ENCODE data around the gene PSME3IP1.

Gene PSME3IP1

DNA sequence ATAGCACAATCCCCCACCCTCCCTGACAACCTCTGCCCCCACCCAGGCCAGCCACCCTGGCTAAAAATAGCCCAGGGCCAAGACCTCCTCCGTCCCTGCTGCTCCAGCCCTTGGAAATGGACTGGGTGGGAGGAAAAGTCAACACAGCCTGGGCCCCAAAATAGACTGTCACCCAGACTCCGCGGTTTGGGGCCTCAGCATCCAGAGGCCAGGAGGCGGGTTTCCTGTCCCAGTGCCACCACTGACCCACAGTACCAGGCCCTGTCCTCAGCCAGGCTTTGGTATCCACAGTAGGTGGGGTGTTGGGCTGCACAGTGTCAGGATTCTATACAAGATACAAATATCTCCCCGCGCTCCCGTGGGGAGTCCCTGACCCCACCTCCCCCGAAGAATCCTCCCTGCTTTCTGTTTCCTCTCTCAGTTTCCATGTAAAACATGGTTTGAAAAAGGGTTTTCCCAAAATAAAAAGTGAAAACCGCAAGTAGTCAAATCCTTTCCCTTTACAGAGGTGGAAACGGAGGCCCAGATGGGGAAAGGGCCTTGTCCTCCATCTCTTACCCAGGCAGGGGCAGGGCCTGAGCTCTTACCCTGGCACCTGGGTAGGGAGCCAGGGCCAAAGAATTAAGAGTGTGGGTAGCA is 73.3 kb downstream of the PSME3IP1 start:
- TF ChIP-seq TAF1 (IDR thresholded peaks at IDR 0.05; ENCODE audit: low read depth) = no peak
- no peak for TF ChIP-seq EGR1 (IDR thresholded peaks at IDR 0.05)
- TF ChIP-seq TEAD4 (IDR thresholded peaks at IDR 0.05) = no peak
- TF ChIP-seq, protein P1, sequence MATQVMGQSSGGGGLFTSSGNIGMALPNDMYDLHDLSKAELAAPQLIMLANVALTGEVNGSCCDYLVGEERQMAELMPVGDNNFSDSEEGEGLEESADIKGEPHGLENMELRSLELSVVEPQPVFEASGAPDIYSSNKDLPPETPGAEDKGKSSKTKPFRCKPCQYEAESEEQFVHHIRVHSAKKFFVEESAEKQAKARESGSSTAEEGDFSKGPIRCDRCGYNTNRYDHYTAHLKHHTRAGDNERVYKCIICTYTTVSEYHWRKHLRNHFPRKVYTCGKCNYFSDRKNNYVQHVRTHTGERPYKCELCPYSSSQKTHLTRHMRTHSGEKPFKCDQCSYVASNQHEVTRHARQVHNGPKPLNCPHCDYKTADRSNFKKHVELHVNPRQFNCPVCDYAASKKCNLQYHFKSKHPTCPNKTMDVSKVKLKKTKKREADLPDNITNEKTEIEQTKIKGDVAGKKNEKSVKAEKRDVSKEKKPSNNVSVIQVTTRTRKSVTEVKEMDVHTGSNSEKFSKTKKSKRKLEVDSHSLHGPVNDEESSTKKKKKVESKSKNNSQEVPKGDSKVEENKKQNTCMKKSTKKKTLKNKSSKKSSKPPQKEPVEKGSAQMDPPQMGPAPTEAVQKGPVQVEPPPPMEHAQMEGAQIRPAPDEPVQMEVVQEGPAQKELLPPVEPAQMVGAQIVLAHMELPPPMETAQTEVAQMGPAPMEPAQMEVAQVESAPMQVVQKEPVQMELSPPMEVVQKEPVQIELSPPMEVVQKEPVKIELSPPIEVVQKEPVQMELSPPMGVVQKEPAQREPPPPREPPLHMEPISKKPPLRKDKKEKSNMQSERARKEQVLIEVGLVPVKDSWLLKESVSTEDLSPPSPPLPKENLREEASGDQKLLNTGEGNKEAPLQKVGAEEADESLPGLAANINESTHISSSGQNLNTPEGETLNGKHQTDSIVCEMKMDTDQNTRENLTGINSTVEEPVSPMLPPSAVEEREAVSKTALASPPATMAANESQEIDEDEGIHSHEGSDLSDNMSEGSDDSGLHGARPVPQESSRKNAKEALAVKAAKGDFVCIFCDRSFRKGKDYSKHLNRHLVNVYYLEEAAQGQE (IDR thresholded peaks at IDR 0.05; ENCODE audit: low read depth) = no peak
- TF ChIP-seq YY1 (IDR thresholded peaks at IDR 0.05; ENCODE audit: low read depth) = no peak
- no peak for TF ChIP-seq CREB1 (IDR thresholded peaks at IDR 0.05; ENCODE audit: low read depth)
- TF ChIP-seq, protein P2, sequence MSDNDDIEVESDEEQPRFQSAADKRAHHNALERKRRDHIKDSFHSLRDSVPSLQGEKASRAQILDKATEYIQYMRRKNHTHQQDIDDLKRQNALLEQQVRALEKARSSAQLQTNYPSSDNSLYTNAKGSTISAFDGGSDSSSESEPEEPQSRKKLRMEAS (IDR thresholded peaks at IDR 0.05) = no peak

DNA sequence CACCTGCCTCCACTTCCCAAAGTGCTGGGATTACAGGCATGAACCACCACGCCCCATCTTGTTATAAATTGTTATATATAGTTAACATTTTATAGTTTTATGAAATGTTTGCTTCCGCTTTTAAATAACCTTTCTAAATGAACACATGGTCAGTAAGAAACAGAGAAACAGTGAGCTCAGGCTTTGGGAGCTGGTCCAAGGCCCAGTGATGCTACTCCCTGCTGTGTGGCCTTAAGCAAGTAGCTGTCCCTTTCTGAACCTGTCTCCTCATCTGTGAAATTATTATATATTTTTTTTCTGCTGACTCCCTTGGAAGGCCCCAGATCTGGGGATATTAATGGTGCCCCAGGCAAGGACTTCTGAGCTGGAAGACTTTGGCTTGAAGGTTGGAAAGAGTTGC is 74.4 kb downstream of the PSME3IP1 start:
- TF ChIP-seq NFIC (IDR thresholded peaks at IDR 0.05) (no peak), EP300 (IDR thresholded peaks at IDR 0.05; ENCODE audit: borderline replicate concordance) (no peak)

DNA sequence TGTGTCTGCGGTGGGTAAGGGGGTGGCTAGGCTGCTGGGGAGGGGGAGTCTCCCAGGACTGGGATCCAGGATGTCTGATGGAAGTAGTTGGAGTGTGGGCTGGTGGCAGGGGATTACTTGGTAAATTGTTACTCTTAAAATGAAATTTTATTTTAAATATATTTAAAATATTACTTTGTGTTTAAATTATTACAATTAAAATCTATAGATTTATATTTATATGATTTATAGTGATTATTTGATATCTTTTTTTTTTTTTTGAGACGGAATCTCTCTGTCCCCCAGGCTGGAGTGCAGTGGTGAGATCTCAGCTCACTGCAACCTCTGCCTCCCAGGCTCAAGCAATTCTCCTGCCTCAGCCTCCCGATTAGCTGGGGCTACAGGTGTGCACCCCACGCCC is 74.9 kb downstream of the PSME3IP1 start:
- TF ChIP-seq CEBPB (IDR thresholded peaks at IDR 0.05) (no peak), RAD21 (IDR thresholded peaks at IDR 0.05; ENCODE audit: low read depth) (no peak), NFIC (IDR thresholded peaks at IDR 0.05) (no peak), YY1 (IDR thresholded peaks at IDR 0.05; ENCODE audit: low read depth) (no peak), EP300 (IDR thresholded peaks at IDR 0.05; ENCODE audit: borderline replicate concordance) (no peak), CREB1 (IDR thresholded peaks at IDR 0.05; ENCODE audit: low read depth) (no peak), ZBTB7A (IDR thresholded peaks at IDR 0.05; ENCODE audit: low read depth) (no peak), TCF12 (IDR thresholded peaks at IDR 0.05; ENCODE audit: low read depth) (no peak), TEAD4 (IDR thresholded peaks at IDR 0.05) (no peak), TAF1 (IDR thresholded peaks at IDR 0.05; ENCODE audit: low read depth) (no peak), EGR1 (IDR thresholded peaks at IDR 0.05) (no peak), FOXM1 (IDR thresholded peaks at IDR 0.05; ENCODE audit: borderline replicate concordance, low read depth) (no peak)
- TF ChIP-seq, protein P1 (IDR thresholded peaks at IDR 0.05; ENCODE audit: low read depth) = no peak
- TF ChIP-seq, protein P3, sequence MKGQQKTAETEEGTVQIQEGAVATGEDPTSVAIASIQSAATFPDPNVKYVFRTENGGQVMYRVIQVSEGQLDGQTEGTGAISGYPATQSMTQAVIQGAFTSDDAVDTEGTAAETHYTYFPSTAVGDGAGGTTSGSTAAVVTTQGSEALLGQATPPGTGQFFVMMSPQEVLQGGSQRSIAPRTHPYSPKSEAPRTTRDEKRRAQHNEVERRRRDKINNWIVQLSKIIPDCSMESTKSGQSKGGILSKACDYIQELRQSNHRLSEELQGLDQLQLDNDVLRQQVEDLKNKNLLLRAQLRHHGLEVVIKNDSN (IDR thresholded peaks at IDR 0.05) = no peak
- TF ChIP-seq, protein P2 (IDR thresholded peaks at IDR 0.05) = no peak

DNA sequence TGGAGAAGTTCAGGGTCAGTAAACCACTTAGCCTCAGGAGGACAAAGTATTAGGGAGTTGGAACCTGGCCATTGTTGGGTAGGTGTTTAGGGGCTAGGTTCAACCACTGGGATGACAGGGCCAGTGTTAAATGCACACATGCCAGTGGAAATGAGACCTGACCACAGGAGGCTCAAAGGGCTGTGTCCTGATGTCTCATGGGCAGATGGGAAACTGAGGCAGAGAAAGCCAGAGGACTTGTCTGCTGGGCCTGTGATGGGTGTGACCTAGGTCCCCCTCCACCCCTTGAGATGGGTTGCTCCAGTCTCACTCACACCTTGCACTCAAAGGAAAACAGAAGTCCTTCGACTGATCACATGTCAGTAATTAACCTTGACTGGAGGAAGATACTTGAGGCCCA is 77.4 kb downstream of the PSME3IP1 start:
- TF ChIP-seq NFIC (IDR thresholded peaks at IDR 0.05) (no peak), TAF1 (IDR thresholded peaks at IDR 0.05; ENCODE audit: low read depth) (no peak), CREB1 (IDR thresholded peaks at IDR 0.05; ENCODE audit: low read depth) (no peak), EGR1 (IDR thresholded peaks at IDR 0.05) (no peak), EP300 (IDR thresholded peaks at IDR 0.05; ENCODE audit: borderline replicate concordance) (no peak), TCF12 (IDR thresholded peaks at IDR 0.05; ENCODE audit: low read depth) (no peak), YY1 (IDR thresholded peaks at IDR 0.05; ENCODE audit: low read depth) (no peak)
- TF ChIP-seq, protein P3 (IDR thresholded peaks at IDR 0.05) = no peak

DNA sequence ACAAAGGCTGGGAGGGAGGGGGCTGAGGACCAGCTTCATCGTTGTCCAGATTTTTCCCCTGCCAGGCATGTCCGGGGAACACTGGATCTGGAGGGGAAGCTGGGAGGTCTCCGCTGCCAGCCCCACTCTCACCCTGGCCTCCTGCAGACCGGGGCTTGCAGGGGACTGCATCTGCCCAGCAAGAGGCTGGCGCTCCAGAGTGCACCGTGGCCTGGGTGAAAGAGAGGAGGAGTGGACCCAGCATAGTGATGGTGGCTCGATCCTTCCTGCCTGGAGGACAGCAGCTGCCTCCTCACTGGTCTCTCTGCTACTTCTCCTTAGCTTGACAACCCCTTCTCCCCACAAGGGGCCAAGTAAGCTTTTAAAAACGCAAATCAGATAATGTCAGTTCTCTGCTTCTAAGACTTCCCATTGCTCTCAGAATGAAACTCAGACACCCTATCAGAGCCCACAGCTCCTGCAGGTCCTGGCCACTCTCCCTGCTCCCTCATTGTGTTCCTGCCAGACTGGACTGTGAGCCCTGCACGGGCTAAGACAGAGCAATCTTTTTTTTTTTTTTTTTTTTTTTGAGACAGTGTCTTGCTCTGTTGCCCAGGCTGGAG is 78.4 kb downstream of the PSME3IP1 start:
- no peak for TF ChIP-seq TAF1 (IDR thresholded peaks at IDR 0.05; ENCODE audit: low read depth)
- TF ChIP-seq, protein P1 (IDR thresholded peaks at IDR 0.05; ENCODE audit: low read depth) = no peak

All from Ishikawa (cell line).